Measurements from ENCODE around the gene SLC23A2.

SLC23A2 gene

GRCh38 chr20:4989570-4989969 lies 11.7 kb downstream of the SLC23A2 start:
- no peak for DNase-seq
- Histone ChIP-seq H3K27ac (no peak overlapping the region), H3K27me3 (replicated peaks) (no peaks in the 10 kb centered on the region), H3K36me3 (replicated peaks) (no peaks in the 10 kb centered on the region), H3K4me3 (ENCODE audit: low read depth, low read length) (no peak overlapping the region)
- in situ Hi-C loops (cut with HindIII; ENCODE audit: low pct_ligation_motif_present, low sequenced_read_pairs), result no loop called here
- TF ChIP-seq, protein P1, sequence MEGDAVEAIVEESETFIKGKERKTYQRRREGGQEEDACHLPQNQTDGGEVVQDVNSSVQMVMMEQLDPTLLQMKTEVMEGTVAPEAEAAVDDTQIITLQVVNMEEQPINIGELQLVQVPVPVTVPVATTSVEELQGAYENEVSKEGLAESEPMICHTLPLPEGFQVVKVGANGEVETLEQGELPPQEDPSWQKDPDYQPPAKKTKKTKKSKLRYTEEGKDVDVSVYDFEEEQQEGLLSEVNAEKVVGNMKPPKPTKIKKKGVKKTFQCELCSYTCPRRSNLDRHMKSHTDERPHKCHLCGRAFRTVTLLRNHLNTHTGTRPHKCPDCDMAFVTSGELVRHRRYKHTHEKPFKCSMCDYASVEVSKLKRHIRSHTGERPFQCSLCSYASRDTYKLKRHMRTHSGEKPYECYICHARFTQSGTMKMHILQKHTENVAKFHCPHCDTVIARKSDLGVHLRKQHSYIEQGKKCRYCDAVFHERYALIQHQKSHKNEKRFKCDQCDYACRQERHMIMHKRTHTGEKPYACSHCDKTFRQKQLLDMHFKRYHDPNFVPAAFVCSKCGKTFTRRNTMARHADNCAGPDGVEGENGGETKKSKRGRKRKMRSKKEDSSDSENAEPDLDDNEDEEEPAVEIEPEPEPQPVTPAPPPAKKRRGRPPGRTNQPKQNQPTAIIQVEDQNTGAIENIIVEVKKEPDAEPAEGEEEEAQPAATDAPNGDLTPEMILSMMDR (IDR thresholded peaks at IDR 0.05; ENCODE audit: low read depth, low read length, missing control alignments), result no peak

DNA sequence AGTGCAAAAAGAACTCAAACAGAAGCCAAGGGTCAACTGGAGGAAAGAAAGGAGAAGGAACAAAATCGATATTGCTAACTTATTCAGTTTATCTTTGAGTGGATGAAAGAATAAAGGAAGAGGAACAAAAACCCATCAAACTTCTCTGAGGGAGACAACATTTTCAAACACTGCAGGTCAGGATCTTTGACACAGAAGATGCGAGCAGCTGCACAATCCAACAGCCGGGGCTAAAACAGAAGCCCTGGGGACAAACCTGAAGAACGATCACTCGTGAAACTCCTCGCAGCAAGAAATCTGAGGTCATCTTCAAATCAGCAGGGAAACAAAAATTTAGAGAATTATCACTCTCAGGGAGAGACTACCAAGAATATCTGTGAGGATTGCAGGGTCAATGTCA lies 14.2 kb downstream of the SLC23A2 start:
- no peaks in the 10 kb centered on the region for H3K27me3 ChIP-seq (replicated peaks)
- DNase-seq, result no peak
- TF ChIP-seq, protein P1 (IDR thresholded peaks at IDR 0.05; ENCODE audit: low read depth, low read length, missing control alignments), result no peak
- no peak overlapping the region for H3K27ac ChIP-seq
- no peaks in the 10 kb centered on the region for H3K36me3 ChIP-seq (replicated peaks)
- in situ Hi-C loops (cut with HindIII; ENCODE audit: low pct_ligation_motif_present, low sequenced_read_pairs), result no loop called here
- no peak overlapping the region for H3K4me3 ChIP-seq (ENCODE audit: low read depth, low read length)

DNA sequence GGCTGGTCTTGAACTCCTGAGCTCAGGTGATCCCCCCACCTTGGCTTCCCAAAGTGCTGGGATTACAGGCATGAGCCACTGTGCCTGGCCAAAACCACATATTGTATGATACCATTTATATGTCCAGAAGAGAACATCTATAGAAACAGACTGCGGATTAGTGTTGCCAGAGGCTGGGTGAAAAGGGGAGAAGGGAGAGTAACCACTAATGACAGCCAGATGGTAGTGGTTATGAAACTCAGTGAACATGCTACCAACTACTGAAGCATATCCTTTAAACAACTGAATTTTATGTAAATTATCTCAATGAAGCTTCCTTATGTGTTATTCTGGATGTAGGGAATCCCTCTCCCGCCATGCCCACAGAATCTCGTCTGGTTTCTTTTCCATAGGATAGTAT lies 15.7 kb downstream of the SLC23A2 start:
- H3K27ac ChIP-seq, result no peak overlapping the region
- H3K4me3 ChIP-seq (ENCODE audit: low read depth, low read length), result no peak overlapping the region
- H3K27me3 ChIP-seq (replicated peaks), result no peaks in the 10 kb centered on the region
- in situ Hi-C loops (cut with HindIII; ENCODE audit: low pct_ligation_motif_present, low sequenced_read_pairs), result no loop called here
- no peaks in the 10 kb centered on the region for H3K36me3 ChIP-seq (replicated peaks)
- TF ChIP-seq, protein P1 (IDR thresholded peaks at IDR 0.05; ENCODE audit: low read depth, low read length, missing control alignments), result no peak
- no peak for DNase-seq

DNA sequence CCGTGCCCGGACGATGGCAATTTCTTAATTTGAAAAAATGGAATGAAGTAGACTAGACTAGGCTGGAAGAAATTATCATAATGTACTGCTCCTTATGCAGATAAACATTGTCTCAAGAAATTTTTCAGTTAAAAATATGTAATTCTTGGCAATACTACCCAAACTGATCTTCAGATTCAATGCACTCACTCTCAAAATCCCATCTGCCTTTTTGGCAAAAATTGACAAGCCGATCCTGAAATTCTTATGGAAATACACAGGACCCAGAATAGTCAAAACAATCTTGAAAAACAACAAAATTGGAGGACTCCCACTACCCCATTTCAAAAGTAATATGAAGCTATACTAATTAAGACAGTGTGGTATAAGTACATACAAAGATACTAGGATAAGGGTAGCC lies 19.0 kb downstream of the SLC23A2 start:
- no peaks in the 10 kb centered on the region for H3K27me3 ChIP-seq (replicated peaks)
- no peak overlapping the region for H3K27ac ChIP-seq
- H3K4me3 ChIP-seq (ENCODE audit: low read depth, low read length), result no peak overlapping the region
- TF ChIP-seq, protein P1 (IDR thresholded peaks at IDR 0.05; ENCODE audit: low read depth, low read length, missing control alignments), result no peak
- H3K36me3 ChIP-seq (replicated peaks), result no peaks in the 10 kb centered on the region
- no peak for DNase-seq
- in situ Hi-C loops (cut with HindIII; ENCODE audit: low pct_ligation_motif_present, low sequenced_read_pairs), result no loop called here

- Histone ChIP-seq H3K27ac (no peak overlapping the region), H3K4me3 (ENCODE audit: low read depth, low read length) (no peak overlapping the region), H3K27me3 (replicated peaks) (no peaks in the 10 kb centered on the region), H3K36me3 (replicated peaks) (no peaks in the 10 kb centered on the region)
- TF ChIP-seq, protein P1 (IDR thresholded peaks at IDR 0.05; ENCODE audit: low read depth, low read length, missing control alignments), result no peak
- in situ Hi-C loops (cut with HindIII; ENCODE audit: low pct_ligation_motif_present, low sequenced_read_pairs), result no loop called here
- no peak for DNase-seq
These were observed 21.4 kb downstream of the SLC23A2 start for GRCh38 chr20:4979841-4980410.
